ENCODE data around the gene ALDH4A1.

Gene ALDH4A1

DNA sequence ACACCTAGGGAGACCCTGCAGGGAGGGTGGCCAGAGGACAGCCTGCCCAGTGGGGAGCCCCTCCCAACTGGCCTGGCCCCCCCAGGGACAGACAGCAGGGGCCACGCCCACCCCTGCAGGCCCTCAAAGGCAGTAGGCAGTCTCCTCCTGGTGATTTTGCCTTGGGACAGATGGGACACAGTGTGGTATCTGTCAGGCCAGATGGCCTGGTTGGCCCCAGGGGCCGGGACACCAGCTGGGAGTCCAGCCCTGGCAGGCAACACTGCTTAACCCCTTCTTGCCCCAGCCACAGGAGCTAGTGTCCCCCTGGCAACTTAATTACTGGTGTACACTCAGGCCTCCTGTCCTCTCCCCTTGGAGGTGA, 36.3 kb upstream of the ALDH4A1 start:
- no peak for DNase-seq

DNA sequence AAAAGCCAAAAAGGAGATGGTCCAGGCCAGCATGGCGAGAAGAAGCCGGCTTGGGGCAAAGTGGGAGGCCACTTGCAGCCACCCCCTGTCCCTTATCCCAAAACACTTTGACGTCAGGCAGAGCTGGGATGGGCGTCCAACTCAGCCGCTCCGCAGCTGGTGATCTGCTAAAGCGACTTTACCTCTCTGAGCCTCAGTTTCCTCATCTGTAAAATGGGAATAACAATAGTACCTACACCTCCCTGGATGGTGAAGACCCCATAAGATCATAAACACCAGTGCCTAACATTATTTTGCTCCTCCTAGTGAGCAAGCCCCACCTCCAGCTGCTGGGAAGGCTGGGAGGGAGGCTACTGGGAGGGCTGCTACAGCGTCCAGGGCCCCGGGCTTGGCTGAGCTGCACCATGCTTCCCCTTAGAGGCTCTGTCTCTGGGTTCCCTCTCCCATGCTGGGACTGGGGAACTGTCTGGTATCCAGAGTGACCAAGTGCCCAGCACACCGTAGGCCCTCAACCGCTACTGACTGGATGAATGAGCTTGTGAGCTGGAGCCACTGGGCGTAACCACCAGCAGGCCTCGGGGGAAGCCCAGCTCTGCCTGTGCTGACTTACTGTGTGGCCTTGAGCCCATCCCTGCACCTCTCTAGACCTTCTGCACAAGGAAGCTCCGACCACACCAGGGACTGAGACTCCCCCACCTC, 35.8 kb upstream of the ALDH4A1 start:
- DNase-seq, result no peak

DNA sequence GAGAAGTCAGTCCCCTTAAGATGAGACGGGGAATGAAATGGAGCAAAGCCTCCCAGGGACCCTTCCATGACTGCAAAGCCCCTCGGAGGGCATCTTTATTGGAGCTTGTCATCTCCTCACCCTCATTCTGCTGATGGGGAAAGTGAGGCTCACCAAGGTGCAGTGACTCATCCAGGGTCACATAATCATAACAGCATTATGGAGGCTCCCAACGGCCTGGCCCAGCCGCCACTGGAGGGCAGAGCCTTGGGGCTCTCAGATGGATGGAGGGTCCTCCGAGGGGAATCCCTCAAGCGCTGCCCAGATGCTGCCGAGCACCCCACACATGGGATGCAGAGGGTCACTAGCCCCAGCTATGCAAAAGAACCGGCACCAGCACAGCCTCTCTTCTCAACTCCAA, 35.2 kb upstream of the ALDH4A1 start:
- DNase-seq, result no peak

DNA sequence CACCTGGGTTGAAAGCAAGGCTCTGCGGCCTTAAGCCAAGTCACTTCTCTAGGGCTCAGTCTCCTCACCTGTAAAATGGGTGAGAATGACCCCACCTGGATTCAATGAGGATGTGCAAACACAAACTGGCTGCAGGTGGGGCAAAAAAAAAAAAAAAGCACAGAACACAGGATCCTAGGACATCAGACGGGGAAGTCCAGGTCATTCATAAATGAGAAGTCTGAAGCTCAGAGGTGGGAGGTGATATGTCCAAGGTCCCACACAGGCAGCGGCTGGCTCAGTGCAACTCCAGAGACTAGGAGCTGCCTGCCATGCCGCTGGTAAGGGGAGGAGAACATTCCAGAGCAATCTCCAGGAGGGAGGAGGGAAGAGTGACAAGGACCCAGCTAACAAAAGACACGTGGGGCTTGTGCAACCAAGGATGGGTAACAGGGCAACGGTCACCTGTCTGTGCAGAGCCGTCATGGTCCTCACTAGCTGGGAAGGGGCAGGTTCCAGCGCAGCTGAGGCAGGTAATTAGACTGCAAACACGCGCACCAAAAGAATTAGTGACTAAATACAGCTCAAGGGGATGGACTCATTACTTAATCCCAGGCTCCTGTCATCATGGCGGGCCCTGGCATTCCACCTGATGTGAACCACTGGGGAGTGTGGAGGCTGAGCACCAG, 34.6 kb upstream of the ALDH4A1 start:
- no peak for DNase-seq

DNA sequence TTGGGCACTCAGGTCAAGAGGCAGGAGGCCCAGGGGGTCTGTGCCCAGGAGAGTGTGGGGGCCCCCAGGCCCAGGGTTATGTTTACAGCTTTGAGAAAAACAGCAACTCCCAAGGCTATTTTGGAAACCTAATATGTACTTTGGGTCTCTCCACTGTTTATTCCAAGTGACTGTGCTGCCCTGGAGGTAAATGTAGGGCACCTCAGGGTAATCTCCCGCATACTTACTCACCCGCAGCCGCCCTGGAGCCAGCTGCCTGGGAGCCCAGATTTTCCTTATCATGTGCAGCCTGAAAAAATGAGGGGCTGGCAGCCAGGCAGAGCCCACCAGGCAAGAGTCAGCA, 34.1 kb upstream of the ALDH4A1 start:
- DNase-seq, result no peak

DNA sequence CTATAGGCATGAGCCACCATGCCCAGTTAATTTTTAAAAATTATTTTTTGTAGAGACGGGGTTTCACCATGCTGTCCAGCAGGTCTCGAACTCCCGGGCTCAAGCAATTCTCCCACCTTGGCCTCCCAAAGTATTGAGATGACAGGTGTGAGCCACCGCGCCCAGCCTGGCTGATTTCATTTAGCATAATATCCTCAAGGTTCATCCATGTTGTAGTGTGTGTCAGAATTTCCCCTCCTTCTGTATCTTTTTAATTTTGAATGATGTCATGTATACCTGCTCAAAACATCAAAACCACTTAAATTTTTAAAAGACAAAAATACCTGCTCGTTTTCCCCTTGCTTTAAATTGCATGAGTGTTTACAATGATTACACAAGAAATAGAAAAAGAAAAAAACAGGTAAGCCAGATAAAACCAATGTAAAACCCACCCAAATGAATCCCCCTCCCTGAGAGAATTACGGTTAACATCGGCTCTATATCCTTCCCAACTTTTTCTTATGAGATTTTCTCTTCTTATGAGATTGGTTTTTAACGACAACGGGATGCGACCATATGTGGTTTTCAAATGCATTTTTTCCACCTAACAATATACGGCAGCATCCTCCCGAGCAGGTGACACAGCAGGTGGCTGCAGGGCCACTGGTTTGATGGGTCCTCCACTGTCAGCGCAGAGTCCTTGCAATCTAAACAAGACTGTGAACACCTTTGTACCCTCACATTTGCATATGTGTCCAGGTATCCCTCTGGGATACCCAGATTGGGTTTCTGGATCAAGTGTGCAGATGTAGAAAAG, 32.0 kb upstream of the ALDH4A1 start:
- DNase-seq, result no peak

DNA sequence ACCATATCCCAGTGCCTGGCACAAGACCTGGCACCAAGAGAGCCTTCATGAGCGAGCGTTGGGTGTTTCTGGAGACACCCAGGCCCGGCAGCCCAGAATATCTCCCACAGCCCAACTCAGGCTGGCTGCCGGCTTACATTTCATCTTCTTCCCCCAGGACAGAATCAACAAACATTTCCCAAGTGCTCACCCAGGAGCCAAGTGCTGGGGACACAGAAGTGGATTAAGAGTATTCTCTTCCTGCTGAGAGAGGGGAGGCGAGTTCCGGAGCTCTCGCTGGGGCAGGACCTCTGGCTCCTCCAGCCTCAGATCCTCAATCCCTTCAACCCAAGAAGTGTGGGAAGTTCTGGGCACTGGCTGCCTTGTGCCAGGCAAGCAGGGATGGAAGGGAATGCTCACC, 30.5 kb upstream of the ALDH4A1 start:
- DNase-seq, result no peak

DNA sequence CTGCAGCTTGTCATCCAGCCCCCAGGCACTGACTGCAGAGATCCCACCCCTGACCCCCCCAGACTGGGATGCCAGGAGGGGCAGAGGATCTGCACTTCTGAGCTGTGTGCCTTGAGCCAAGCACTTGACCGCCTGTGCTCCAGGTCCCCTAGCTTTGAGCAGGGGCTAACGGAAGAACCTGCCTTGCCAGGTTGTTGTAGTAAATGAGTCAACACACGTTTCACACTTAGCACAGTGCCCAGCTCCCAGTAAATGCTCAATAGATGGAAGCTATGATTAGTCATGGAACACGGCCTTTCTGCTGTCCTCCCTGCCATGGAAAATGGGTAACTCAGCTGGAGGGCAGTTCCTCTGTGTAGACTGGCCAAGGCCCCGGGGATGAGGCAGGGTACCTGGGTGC, 30.0 kb upstream of the ALDH4A1 start:
- no peak for DNase-seq

DNA sequence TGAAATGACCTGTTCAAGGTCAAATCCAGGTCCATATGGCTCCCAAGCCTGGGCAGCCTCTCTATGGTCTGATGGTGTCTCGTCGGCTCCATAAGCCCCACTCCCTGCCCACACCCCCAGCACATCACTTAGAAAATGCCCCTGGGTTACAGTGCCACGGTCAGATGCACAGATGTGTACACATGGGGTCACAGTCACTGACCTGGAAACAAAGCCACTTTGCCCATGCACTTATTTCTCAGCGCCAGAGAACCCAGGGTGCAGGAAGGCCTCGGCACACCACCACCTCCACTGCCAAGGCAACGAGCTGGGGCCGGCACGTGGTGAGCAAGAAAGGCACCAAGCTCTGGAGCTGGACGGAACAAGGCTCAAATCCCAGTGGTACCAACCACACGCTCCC, 29.4 kb upstream of the ALDH4A1 start:
- no peak for DNase-seq

DNA sequence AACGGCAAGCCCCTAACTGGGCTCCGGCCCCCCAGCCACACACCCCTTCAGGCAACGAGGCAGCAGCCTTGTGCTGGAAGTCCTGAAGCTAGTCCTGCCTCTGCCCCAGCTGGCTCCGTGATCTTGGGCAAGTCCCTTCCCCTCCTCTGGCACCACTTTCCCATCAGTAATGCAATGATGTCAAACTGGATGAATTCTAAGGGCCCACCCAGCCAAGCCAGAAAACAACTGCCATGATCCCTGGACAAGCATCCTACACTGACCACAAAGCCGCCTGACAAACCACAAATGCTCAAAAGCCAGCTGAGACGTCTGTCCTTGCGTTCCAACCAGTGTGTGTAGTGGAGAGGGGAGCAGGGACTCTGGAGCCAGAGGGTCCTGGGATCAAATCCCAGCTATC, 27.3 kb upstream of the ALDH4A1 start:
- DNase-seq, result no peak

DNA sequence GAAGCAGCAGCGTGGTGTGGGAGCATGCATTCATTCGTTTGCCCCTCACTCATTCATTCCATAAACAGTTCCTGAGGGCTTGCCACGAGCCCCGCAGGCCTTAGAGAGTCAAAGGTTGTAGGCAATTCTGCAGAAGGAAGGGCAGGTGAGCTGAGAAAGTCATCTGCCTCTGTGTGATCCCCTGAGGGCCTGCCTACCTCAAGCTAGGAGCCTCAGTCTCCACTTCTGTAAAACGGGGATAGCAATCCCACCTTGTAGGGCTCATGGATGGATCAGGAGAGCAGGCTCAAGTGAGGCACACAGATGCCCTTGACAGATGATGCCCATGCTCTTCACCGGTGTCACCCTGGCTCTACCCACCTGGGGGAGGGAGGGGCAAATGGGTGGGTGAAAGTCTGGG, 26.6 kb upstream of the ALDH4A1 start:
- DNase-seq, result no peak

DNA sequence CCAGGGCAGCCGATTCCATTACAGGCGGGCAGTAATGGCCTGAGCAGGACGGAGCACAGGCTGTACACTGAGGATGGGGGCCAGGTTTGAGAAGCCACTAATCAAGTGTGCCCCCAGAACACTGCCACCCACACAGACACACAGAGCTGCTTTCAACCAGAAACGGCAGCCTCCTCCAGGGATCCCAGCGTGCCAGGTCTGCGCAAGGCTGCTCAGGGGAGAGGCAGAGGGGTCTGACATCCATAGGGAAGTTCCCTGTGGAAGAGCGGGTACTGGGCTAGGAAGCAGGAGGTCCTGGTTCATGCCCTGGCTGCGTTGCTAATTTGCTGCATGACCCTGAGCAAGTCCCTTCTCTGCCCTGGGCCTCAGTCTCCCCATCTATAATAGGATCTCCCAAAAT, 26.1 kb upstream of the ALDH4A1 start:
- DNase-seq, result no peak

DNA sequence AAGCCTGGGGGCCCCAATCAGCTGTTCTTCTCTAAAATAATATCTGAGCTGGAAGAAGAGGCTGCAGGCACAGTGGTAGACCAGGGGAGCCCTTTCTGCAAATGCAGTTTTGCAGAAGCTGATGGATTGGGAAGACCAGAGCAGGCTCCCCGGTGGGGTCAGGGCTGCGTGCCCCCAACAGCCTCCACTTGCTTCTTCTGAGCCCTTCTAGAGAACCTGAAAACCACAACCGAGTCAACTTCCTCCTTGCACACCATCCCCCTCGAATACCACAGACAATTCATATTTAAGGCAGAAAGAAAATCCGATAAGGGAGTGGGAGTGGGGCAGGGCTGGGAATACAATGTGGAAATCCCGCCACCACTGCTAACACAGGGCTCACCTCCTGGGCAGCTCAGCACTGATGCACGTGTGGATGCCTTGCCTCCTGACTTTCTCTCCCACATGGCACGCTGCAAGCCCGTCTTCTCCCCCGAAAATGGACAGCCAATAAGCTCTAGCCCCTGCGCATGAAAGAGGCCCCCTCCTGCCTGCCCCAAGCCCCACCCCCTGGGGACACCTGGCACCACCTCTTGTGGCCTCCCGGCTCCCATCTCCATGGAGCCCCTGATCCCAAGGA, 25.4 kb upstream of the ALDH4A1 start:
- DNase-seq, result peak; percentile 48 to 57

DNA sequence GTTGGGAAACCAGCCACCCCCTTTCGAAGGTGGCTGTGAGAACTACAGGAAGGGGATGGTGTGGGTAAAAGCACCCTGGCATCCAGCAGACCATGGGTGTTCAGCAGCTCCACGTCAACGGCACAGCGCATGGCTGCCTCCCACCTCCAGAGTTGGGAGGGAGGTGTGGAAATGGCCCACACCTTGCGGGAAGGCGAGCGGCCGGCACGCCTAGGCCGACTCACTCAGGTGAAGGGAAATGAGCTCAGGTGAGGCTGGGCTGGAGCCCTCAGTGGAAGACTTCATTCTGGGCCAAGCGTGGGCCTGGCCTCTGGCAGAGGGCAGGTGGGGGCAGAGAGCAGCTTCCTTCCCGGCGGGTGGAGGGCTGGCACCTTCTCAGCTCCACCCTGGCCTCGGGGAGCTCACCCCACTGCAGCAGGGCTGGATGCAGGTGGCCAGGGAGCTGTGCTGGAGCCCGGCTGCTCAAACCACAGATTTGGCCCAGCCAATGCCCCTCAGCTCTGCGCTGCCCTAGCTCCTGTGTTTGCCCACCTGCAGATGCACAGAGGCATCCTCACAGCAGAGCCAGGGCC, 24.8 kb upstream of the ALDH4A1 start:
- peak; percentile 31 to 44 for DNase-seq

DNA sequence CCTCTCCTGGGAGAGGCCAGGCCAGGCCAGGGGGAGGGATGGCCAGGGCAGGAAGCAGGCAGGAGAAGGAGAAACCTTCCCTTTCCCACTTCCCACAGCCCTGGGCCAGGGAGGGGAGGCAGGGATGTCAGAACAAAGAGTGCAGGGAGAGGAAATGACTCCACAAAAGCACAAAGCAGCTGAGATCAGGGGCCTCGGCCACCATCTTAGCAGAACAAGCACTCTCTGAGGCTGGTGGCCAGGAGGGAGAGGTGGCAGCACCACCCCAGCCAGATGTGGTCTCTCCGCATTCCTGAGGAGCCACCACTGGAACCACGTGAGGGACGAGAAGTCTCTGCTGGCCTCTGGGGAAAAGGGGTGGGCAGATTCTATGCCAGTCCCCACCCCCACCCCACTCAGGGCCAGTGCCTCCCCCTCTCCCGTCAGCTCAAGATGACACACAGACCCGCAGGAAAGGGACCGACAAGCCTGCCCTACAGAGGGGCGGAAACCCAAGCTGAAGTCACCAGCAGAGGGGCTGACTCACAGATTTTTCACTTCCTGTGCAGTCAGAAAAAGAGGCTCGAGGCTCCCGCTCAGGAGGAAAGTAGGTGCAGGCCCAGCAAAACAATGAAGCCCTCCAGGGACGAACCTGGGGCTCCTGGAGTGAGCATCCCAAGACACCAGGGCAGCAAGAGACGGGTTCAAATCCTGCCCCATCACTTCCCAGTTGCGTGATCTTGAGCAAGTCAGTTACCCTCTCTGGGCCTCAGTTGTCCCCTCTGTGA, 24.1 kb upstream of the ALDH4A1 start:
- DNase-seq, result peak; percentile 82 to 87

DNA sequence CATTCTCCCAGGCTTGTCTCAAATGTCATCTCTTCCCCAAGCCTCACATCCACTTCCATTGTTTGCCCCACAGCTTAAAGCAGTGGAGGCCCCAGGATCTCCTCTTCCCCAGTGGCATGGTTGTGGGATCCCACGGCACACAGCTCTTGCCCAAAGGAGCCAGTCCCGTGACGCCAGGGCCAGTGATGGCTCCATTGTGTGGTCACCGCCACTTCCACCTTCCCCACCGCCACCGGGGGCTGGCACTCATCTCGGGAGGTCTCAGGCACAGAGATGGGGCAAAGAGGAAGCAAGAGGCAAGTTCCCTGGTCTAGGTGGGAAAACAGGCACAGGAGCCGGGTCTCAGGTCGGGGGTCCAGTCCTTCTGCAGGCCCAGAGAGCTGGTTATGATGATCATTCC, 22.9 kb upstream of the ALDH4A1 start:
- no peak for DNase-seq

DNA sequence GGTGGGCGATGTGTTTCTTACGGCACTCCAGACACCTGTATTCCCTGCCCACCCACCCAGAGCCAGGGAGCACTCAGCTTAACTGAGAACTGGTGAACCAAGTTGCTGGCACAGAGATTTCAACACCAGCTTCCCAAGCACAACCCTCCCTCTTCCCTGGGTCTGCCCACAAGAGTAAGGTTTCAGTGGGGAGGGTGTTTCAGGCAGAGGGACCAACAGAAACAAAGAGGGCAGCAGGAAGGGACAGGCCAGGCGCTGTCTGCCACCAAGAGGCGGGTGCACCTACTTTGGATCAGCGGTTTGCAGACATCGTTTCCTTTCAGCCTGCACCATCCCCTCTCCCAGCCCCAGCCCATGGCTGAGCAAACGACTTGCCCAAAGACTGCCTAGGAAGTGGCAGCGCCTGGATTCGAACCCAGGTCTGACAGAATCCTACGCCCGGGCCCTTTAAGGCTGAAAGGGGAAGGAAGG, 21.9 kb upstream of the ALDH4A1 start:
- no peak for DNase-seq

DNA sequence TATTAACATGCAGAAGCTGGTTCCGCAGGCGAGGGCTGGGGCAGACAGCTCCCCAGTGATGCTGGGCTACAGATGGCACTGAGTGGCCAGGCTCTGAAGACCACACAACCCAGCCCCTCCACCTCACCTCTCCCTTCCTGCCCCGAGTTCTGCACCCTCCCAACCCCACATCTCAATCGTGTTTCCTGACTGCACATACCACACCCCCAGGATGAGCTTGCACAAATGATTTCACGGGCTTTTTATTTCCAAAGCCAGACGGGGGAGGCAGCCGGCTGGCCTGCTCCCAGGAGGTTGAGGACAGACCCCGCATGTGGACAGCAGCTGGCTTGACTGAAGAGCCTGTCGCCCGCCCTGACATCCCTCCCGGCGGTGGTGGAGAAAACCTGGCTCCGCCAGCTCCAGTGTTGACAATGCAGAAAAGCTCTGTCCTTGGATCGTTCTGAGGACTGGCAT, 21.4 kb upstream of the ALDH4A1 start:
- DNase-seq, result no peak

DNA sequence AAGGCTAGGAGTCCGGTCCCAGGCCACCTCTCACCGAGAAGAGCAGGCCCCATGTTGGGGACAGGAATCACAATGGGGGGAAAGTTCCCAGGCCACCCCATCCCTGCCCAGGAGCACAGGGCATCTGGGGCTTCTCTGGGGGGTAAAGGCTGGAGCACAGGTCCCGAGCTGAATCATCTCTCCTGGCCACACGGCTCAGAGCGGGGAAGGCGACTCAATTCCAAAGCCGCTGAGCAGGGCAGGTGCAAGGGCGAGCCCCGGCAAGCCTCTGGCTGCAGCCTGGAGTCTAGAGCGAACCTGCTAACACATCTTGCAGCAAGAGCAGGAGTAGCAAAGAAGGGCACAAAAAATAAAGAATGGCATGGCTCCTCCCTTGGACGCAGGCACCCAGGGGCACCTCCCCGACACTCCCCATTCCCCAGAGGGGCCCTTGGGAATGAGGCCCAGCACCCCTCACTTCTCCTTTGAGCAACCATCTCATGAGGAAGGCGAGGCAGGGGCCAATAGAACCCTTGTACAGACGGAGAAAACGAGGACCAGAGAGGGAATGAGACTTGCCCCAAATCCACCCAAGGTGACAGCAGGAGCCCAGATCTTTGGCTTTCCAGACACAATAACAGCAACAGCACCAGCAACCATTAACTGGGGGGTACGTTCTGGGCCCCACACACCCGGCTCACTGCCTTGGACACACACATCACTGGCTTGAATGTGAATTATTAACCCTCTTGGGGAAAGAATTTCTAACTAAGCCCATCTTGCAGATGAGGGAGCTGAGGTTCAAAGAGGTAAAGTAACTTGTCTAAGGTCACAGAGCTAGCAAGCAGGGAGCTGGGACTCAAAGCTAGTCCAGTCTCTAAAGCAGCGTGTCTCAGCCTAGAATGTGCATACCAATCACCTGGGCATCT, 20.7 kb upstream of the ALDH4A1 start:
- no peak for DNase-seq

DNA sequence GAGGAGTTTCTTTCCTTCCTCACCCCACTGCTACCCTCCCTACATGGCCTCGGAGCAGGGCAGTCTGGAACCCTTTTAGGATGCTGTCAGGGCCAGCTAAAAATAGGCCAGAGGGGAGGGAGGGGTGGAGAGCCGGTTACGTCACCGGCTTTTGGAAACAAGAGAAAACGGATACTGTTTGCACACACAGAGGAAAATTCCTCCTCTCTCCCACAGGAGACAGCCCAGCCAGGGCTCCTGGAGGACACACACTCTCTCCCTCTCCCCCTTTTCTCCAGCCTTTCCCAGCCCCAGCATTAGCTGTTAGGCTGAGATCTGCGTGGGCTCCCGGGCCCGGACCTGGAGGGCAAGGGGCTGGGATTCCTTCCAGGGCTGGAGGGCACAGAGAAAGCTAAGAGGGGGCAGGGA, 20.0 kb upstream of the ALDH4A1 start:
- no peak for DNase-seq

DNA sequence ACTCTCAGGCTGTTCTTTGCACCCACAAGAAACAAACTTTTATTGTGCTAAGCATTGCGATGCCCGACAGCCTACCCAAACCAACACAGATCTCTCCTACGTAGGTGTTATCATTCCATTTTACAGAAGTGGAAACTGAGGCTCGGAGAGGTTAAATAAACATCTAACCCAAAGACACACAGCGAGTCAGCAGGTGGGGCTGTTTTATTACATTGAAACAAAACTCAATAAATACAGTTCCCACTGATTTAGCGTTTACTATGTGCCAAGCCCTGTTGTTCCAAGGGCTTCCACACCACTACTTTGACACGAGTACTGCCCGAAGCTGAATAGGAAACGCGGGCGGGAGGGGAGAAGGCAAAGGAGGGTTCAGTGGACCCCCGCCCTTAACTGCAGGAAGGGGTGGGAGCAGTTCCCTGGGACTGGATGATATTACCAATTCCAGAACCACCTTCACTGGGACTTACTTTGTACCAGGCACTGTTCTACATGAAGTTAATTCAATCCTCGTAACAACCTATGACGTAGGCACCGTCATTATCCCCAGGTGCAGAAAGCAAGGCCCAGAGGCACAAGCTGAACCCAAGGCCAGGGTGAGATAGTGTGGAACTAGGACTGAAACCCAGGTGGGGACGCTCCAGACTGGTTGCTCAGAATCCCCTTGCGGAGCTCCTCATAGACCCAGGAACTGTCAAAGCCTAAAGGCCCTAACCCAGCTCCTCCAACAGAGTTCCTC, 19.3 kb upstream of the ALDH4A1 start:
- no peak for DNase-seq

Data from stimulated activated CD4-positive, alpha-beta T cell treated with anti-CD3 and anti-CD28 coated beads, Interleukin-2, amount 100 ng/mL, for 24 hours (primary cell).